Thyroid gland (tissue), 4 donors: Measurements from ENCODE around the gene MED14. TPM values are rescaled to one million over a fixed set of nuclear protein-coding genes. Genes with fewer than 3 reads are reported as not detected.

Experiments used
- DNase-seq, 2 donors: peaks; one replicate each; pipeline ENCODE4 v3.0.0-alpha.2; 2019
- H3K27ac ChIP-seq, 3 donors: fragments of 200-600 bp; sonication (generic); 1 replicate in 2 of 3; 2 replicates in 1 of 3; pipeline ENCODE4 v1.5.1; 2016 to 2019; ENCODE audit warnings: mild to moderate bottlenecking in 1 of 3, moderate library complexity in 1 of 3
- H3K27me3 ChIP-seq: fragments of 200-600 bp; sonication (generic); one replicate; pipeline ENCODE4 v1.5.1; 2019
- H3K36me3 ChIP-seq, 2 donors: fragments of 200-600 bp; sonication (generic); one replicate each; pipeline ENCODE4 v1.5.1; 2016 to 2019
- H3K4me1 ChIP-seq, 2 donors: fragments of 200-600 bp; sonication (generic); one replicate each; pipeline ENCODE4 v1.5.1; 2017 to 2019
- H3K4me3 ChIP-seq, 3 donors: fragments of 200-600 bp; sonication (generic); replicated peaks in 1 of 3; 1 replicate in 2 of 3; 2 replicates in 1 of 3; pipeline ENCODE4 v1.5.1; 2016; ENCODE audit warnings: mild to moderate bottlenecking in 1 of 3
- H3K9me3 ChIP-seq: fragments of 200-600 bp; sonication (generic); one replicate; pipeline ENCODE4 v1.5.1; 2017
- CTCF ChIP-seq, 6 experiments: fragments of 200-600 bp in 3 of 6; fragments of 450-650 bp in 3 of 6; sonication (generic) in 3 of 6; IDR thresholded peaks; one replicate each; pipeline ENCODE4 v1.5.1; 2016 to 2019; ENCODE audit warnings: antibody characterized with exemption in 6 of 6, mild to moderate bottlenecking in 2 of 6, inconsistent platforms in 1 of 6, moderate library complexity in 1 of 6
- POLR2A ChIP-seq, 2 donors: fragments of 450-650 bp; IDR thresholded peaks; one replicate each; pipeline ENCODE4 v1.6.1; 2017; ENCODE audit warnings: antibody characterized with exemption in 2 of 2, mild to moderate bottlenecking in 2 of 2, moderate library complexity in 1 of 2
- whole genome bisulfite sequencing, 2 donors: methylation state at CpG; one replicate each; pipeline ENCODE4 v1.1.5; 2017; 5-methylcytosine and 5-hydroxymethylcytosine counted together
- intact Hi-C: fragments of 100-400 bp; cut with DNase I; formaldehyde crosslinking; loops from one replicate; pipeline ENCODE4 v1.15.1; 2023
- total RNA-seq, 4 donors: library from RNA; depleted of rRNA; stranded (reverse); fragments of >200 nt; gene quantifications; one replicate each; pipeline ENCODE4 v1.2.3, GENCODE V29; 2016

Gene MED14
- total RNA-seq, 4 donors from 2014 or later = 49.6 to 114 (median 78.3) TPM

- Histone ChIP-seq H3K36me3 (no peaks in the 10 kb centered on the region), H3K27me3 (no peaks in the 10 kb centered on the region), H3K9me3 (no peaks in the 10 kb centered on the region), H3K4me1 (peaks cover 4 to 12% of the 10 kb centered on the region in 2 donors), H3K4me3 (no peak overlapping the region), H3K27ac (peak overlapping the region in 1 of 3 donors; percentile 4)
- no peak for TF ChIP-seq CTCF (IDR thresholded peaks at IDR 0.05)
- no peak for TF ChIP-seq POLR2A (IDR thresholded peaks at IDR 0.05)
- DNase-seq = peak in 1 of 2 donors; percentile 2
- 30 to 35% methylated on average over 4 of the region's 4 CpGs for WGBS, 2 donors
- intact Hi-C loops = no loop called here
These were observed 5.5 kb downstream of the MED14 start for GRCh38 chrX:40729598-40730584.

GRCh38 chrX:40727581-40728252 lies 7.6 kb downstream of the MED14 start:
- Histone ChIP-seq H3K36me3 (no peaks in the 10 kb centered on the region), H3K27me3 (no peaks in the 10 kb centered on the region), H3K4me3 (no peak overlapping the region), H3K4me1 (peaks cover 0 to 4% of the 10 kb centered on the region in 2 donors), H3K9me3 (no peaks in the 10 kb centered on the region), H3K27ac (no peak overlapping the region)
- 80 to 94% methylated on average over 6 of the region's 6 CpGs for WGBS, 2 donors
- no peak for TF ChIP-seq CTCF (IDR thresholded peaks at IDR 0.05)
- DNase-seq = no peak
- intact Hi-C loops = no loop called here

- Histone ChIP-seq H3K27me3 (no peaks in the 10 kb centered on the region), H3K4me3 (no peak overlapping the region), H3K9me3 (no peaks in the 10 kb centered on the region), H3K36me3 (no peaks in the 10 kb centered on the region), H3K27ac (no peak overlapping the region), H3K4me1 (peaks cover 0 to 3% of the 10 kb centered on the region in 2 donors)
- TF ChIP-seq CTCF (IDR thresholded peaks at IDR 0.05) = no peak
- no peak for TF ChIP-seq POLR2A (IDR thresholded peaks at IDR 0.05)
- DNase-seq = no peak
- intact Hi-C loops = no loop called here
These were observed 8.2 kb downstream of the MED14 start for GRCh38 chrX:40727093-40727492.

- Histone ChIP-seq H3K9me3 (no peaks in the 10 kb centered on the region), H3K4me3 (no peak overlapping the region), H3K4me1 (no peaks in the 10 kb centered on the region), H3K36me3 (no peaks in the 10 kb centered on the region), H3K27ac (no peak overlapping the region), H3K27me3 (no peaks in the 10 kb centered on the region)
- DNase-seq = no peak
- TF ChIP-seq CTCF (IDR thresholded peaks at IDR 0.05) (no peak), POLR2A (IDR thresholded peaks at IDR 0.05) (no peak)
- 84 to 100% methylated on average over 1 of the region's 1 CpG for WGBS, 2 donors
- intact Hi-C loops = no loop called here
These were observed 12.4 kb downstream of the MED14 start for GRCh38 chrX:40722930-40723329.
